WTC11 (cell line): ENCODE measurements around the gene FASTK. TPM values are rescaled to one million over a fixed set of nuclear protein-coding genes. Genes with fewer than 3 reads are reported as not detected.

Experiments
- ATAC-seq: fragments of 200-7000 bp; cut with Tn5 transposase; 2 replicates; pipeline ENCODE4 v1.10.0; 2021; ENCODE audit warnings: mild to moderate bottlenecking, moderate library complexity
- CTCF ChIA-PET: fragments of 300-600 bp; sonication (Branson Sonifier 250); formaldehyde crosslinking; loops from one replicate; lab custom pipeline; 2021; ENCODE audit warnings: antibody characterized with exemption; lab: Charles Lee
- POLR2A ChIA-PET: fragments of 350-600 bp; sonication (Branson Sonifier 250); formaldehyde crosslinking; loops from one replicate; lab custom pipeline; 2021; ENCODE audit warnings: antibody characterized with exemption; lab: Charles Lee
- DNase-seq: peaks from one replicate; pipeline ENCODE4 v3.0.0; 2021; ENCODE audit warnings: low spot score
- H3K27ac Mint-ChIP-seq: 2 replicates; pipeline ENCODE4 v1.8.0; 2021; ENCODE audit warnings: mixed read lengths
- H3K27me3 Mint-ChIP-seq: 2 replicates; pipeline ENCODE4 v1.8.0; 2021; ENCODE audit warnings: low read depth, mild to moderate bottlenecking, moderate library complexity, mixed read lengths
- H3K36me3 Mint-ChIP-seq: 2 replicates; pipeline ENCODE4 v1.8.0; 2021; ENCODE audit warnings: mixed read lengths
- H3K4me1 Mint-ChIP-seq: 2 replicates; pipeline ENCODE4 v1.8.0; 2022; ENCODE audit warnings: mixed read lengths
- H3K4me3 Mint-ChIP-seq: 2 replicates; pipeline ENCODE4 v1.8.0; 2021; ENCODE audit warnings: mild to moderate bottlenecking, moderate library complexity, mixed read lengths
- H3K9me3 Mint-ChIP-seq: 2 replicates; pipeline ENCODE4 v1.8.0; 2021; ENCODE audit warnings: mixed read lengths
- CTCF ChIP-seq: fragments of 200-600 bp; IDR thresholded peaks from 2 replicates; pipeline ENCODE4 v1.8.0; 2022; ENCODE audit warnings: antibody characterized with exemption
- MYBL2 ChIP-seq: sonication (generic); formaldehyde crosslinking; IDR thresholded peaks from 2 replicates; pipeline ENCODE4 v1.8.1; 2023; ENCODE audit warnings: mild to moderate bottlenecking, moderate library complexity, missing genetic modification reagents
- ZNF416 ChIP-seq: fragments of 250-450 bp; sonication (Bioruptor Pico); IDR thresholded peaks from 2 replicates; pipeline ENCODE4 v1.9.0; 2021; ENCODE audit warnings: mild to moderate bottlenecking, inconsistent platforms
- total RNA-seq: library from RNA; stranded (reverse); gene quantifications from 3 replicates; pipeline ENCODE4 v1.2.3, GENCODE V29; 2021
- TF ChIP-seq, protein P1 (sequence below): sonication (generic); formaldehyde crosslinking; IDR thresholded peaks from 2 replicates; pipeline ENCODE4 v1.8.0; 2022; ENCODE audit warnings: missing genetic modification reagents
- TF ChIP-seq, protein P2 (sequence below): fragments of 250-450 bp; sonication (Bioruptor Pico); IDR thresholded peaks from 2 replicates; pipeline ENCODE4 v1.9.0; 2021; ENCODE audit warnings: mild to moderate bottlenecking

FASTK gene
- total RNA-seq, 1 experiment from 2014 or later: 70.2 TPM

GRCh38 chr7:151113344-151114150 lies 32.9 kb upstream of the FASTK start:
- H3K36me3 Mint-ChIP-seq: peaks cover under 1% of the 10 kb centered on the region
- H3K27ac Mint-ChIP-seq: peak overlapping the region; percentile 80
- ATAC-seq (peak; percentile 10), DNase-seq (peak; percentile 42)
- no peaks in the 10 kb centered on the region for H3K9me3 Mint-ChIP-seq
- H3K4me3 Mint-ChIP-seq: peak overlapping the region; percentile 53
- H3K4me1 Mint-ChIP-seq: peaks cover 34% of the 10 kb centered on the region
- TF ChIP-seq, protein P1, sequence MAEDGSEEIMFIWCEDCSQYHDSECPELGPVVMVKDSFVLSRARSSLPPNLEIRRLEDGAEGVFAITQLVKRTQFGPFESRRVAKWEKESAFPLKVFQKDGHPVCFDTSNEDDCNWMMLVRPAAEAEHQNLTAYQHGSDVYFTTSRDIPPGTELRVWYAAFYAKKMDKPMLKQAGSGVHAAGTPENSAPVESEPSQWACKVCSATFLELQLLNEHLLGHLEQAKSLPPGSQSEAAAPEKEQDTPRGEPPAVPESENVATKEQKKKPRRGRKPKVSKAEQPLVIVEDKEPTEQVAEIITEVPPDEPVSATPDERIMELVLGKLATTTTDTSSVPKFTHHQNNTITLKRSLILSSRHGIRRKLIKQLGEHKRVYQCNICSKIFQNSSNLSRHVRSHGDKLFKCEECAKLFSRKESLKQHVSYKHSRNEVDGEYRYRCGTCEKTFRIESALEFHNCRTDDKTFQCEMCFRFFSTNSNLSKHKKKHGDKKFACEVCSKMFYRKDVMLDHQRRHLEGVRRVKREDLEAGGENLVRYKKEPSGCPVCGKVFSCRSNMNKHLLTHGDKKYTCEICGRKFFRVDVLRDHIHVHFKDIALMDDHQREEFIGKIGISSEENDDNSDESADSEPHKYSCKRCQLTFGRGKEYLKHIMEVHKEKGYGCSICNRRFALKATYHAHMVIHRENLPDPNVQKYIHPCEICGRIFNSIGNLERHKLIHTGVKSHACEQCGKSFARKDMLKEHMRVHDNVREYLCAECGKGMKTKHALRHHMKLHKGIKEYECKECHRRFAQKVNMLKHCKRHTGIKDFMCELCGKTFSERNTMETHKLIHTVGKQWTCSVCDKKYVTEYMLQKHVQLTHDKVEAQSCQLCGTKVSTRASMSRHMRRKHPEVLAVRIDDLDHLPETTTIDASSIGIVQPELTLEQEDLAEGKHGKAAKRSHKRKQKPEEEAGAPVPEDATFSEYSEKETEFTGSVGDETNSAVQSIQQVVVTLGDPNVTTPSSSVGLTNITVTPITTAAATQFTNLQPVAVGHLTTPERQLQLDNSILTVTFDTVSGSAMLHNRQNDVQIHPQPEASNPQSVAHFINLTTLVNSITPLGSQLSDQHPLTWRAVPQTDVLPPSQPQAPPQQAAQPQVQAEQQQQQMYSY (CRISPR knock-in tag): peak; percentile 97
- TF ChIP-seq ZNF416: no peak
- CTCF ChIA-PET: interaction anchor here (0.8 to 9.9 kb wide), 13 partner anchors 8 to 138 kb away, joined by 3 to 118 read pairs (median 5); partner anchors contain the start of genes ABCB8 and AGAP3
- H3K27me3 Mint-ChIP-seq: peaks cover 9% of the 10 kb centered on the region
- POLR2A ChIA-PET: no interaction called here

GRCh38 chr7:151110941-151111645 lies 30.5 kb upstream of the FASTK start:
- H3K4me1 Mint-ChIP-seq: peaks cover 34% of the 10 kb centered on the region
- H3K36me3 Mint-ChIP-seq: no peaks in the 10 kb centered on the region
- peak; percentile 56 for ATAC-seq
- CTCF ChIA-PET: interaction anchor here (0.5 to 9.9 kb wide), 41 partner anchors 8 to 796 kb away, joined by 3 to 118 read pairs (median 4); partner anchors contain the start of genes ABCB8, ABCF2, AGAP3 and CDK5
- H3K27me3 Mint-ChIP-seq: peaks cover 9% of the 10 kb centered on the region
- no peaks in the 10 kb centered on the region for H3K9me3 Mint-ChIP-seq
- H3K27ac Mint-ChIP-seq: no peak overlapping the region
- POLR2A ChIA-PET: interaction anchor here (1.6 kb wide), 2 partner anchors 26 to 35 kb away, joined by 4 to 5 read pairs; no protein-coding TSS in a partner anchor
- TF ChIP-seq CTCF: peak; percentile 90
- no peak for TF ChIP-seq MYBL2 (CRISPR knock-in tag)
- H3K4me3 Mint-ChIP-seq: no peak overlapping the region
- peak; percentile 89 for DNase-seq

GRCh38 chr7:151110236-151110940 lies 29.8 kb upstream of the FASTK start:
- ChIA-PET POLR2A (interaction anchor here (1.6 kb wide), 2 partner anchors 25 kb away, joined by 4 to 5 read pairs; no protein-coding TSS in a partner anchor), CTCF (interaction anchor here (0.6 to 9.9 kb wide), 33 partner anchors 8 to 796 kb away, joined by 3 to 118 read pairs (median 5); partner anchors contain the start of genes ABCB8, ABCF2, AGAP3 and CDK5)
- TF ChIP-seq, protein P2, sequence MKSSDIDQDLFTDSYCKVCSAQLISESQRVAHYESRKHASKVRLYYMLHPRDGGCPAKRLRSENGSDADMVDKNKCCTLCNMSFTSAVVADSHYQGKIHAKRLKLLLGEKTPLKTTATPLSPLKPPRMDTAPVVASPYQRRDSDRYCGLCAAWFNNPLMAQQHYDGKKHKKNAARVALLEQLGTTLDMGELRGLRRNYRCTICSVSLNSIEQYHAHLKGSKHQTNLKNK (CRISPR knock-in tag): no peak
- TF ChIP-seq, protein P1 (CRISPR knock-in tag): peak; percentile 61
- Mint-ChIP-seq H3K4me3 (no peak overlapping the region), H3K36me3 (no peaks in the 10 kb centered on the region), H3K27me3 (peaks cover 4% of the 10 kb centered on the region; the same call in 1 of the 2 replicates), H3K4me1 (peaks cover 32% of the 10 kb centered on the region), H3K27ac (peak overlapping the region; percentile 23; the same call in 1 of the 2 replicates), H3K9me3 (no peaks in the 10 kb centered on the region)
- DNase-seq (no peak), ATAC-seq (no peak)
